ENCODE data around the gene TAF15. TPM values are rescaled to one million over a fixed set of nuclear protein-coding genes. Genes with fewer than 3 reads are reported as not detected.

TAF15 gene
- total and polyA plus RNA-seq, 7 experiments from 2014 or later: 27.8 to 281 (median 193) TPM

DNA sequence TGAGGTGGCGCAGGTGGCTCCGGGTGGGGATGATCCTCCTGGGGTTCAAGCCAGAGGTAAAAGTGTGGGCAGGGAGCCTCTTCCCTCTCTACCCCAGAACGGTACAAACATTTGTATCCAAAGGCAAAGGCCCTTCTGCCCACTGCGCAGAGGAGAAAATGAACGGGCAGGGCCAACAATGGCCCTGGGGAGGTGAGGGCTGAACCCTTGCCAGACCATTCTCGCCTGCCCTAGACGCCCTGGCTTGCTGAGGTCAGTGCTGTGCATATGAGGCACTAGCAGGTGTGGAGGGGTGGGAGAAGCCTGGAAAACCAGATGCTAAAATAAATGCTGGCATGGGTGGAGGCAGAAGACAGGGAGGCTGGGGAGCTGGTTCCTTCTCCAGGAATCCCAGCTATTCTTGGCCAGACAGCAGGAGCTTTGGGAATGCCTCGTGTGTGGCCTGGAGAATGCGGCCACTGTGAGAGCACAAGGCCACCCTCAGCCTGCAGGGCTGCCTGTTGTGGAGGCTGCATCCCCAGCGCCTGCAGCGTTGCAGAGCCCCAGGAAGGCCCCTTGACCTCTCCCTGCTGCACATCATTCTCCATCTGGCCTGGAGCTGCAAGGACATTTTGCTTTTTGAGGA lies 44.1 kb upstream of the TAF15 start:
- Histone ChIP-seq H3K4me3 (ENCODE audit: low read length) (peak overlapping the region; percentile 92), H3K27me3 (ENCODE audit: control insufficient read depth in 2 of 2, insufficient read depth in 2 of 2, low read length in 2 of 2) (no peaks in the 10 kb centered on the region), H3K36me3 (ENCODE audit: control insufficient read depth in 2 of 3, insufficient read depth in 3 of 3, low read length in 3 of 3) (no peaks in the 10 kb centered on the region), H3K4me1 (ENCODE audit: control insufficient read depth in 2 of 2, insufficient read depth in 2 of 2, low read length in 2 of 2) (peaks cover 0 to 9% of the 10 kb centered on the region in 2 donors), H3K9me3 (ENCODE audit: control insufficient read depth in 2 of 3, low read length in 3 of 3) (no peaks in the 10 kb centered on the region), H3K27ac (ENCODE audit: low read depth, low read length) (peak overlapping the region; percentile 50)
- peak overlapping the region in 4 of 9 donors; percentile 25 to 88 (median 78) for H3K27ac Mint-ChIP-seq
- ATAC-seq (no peak), DNase-seq (no peak)
- no peaks in the 10 kb centered on the region for H3K36me3 Mint-ChIP-seq
- intact Hi-C loops (cut with micrococcal nuclease): no loop called here
- peaks cover 0 to 21% (median 0%) of the 10 kb centered on the region in 5 donors for H3K27me3 Mint-ChIP-seq
- ChIA-PET POLR2A (interaction anchor here (1.3 to 5.0 kb wide), 4 partner anchors 31 to 45 kb away, joined by 6 to 108 read pairs (median 10); partner anchors contain the start of genes MMP28 and TAF15), CTCF (interaction anchor here (0.6 to 13.0 kb wide), 7 partner anchors 23 to 346 kb away, joined by 3 to 222 read pairs (median 17); partner anchors contain the start of gene TAF15)
- H3K4me3 Mint-ChIP-seq: peak overlapping the region; percentile 90 to 99 (median 93)
- peaks cover 0 to 2% (median 0%) of the 10 kb centered on the region in 11 donors for H3K9me3 Mint-ChIP-seq
- H3K4me1 Mint-ChIP-seq: peaks cover 0 to 10% (median 8%) of the 10 kb centered on the region in 7 donors

- peaks cover 0 to 10% (median 8%) of the 10 kb centered on the region in 7 donors for H3K4me1 Mint-ChIP-seq
- H3K4me3 Mint-ChIP-seq: peak overlapping the region in 4 of 10 donors; percentile 25 to 99 (median 91)
- ChIA-PET CTCF (interaction anchor here (2.4 to 13.0 kb wide), 3 partner anchors 22 to 42 kb away, joined by 20 to 222 read pairs (median 23); partner anchors contain the start of gene TAF15), POLR2A (interaction anchor here (1.7 to 5.0 kb wide), 3 partner anchors 36 to 44 kb away, joined by 6 to 108 read pairs (median 7); partner anchors contain the start of gene TAF15)
- DNase-seq (no peak), ATAC-seq (no peak)
- H3K36me3 Mint-ChIP-seq: no peaks in the 10 kb centered on the region
- Histone ChIP-seq H3K27me3 (ENCODE audit: control insufficient read depth in 2 of 2, insufficient read depth in 2 of 2, low read length in 2 of 2) (no peaks in the 10 kb centered on the region), H3K27ac (ENCODE audit: low read depth, low read length) (no peak overlapping the region), H3K4me1 (ENCODE audit: control insufficient read depth in 2 of 2, insufficient read depth in 2 of 2, low read length in 2 of 2) (peaks cover 0 to 9% of the 10 kb centered on the region in 2 donors), H3K9me3 (ENCODE audit: control insufficient read depth in 2 of 3, low read length in 3 of 3) (no peaks in the 10 kb centered on the region), H3K36me3 (ENCODE audit: control insufficient read depth in 2 of 3, insufficient read depth in 3 of 3, low read length in 3 of 3) (no peaks in the 10 kb centered on the region), H3K4me3 (ENCODE audit: low read length) (no peak overlapping the region)
- peaks cover 0 to 2% (median 0%) of the 10 kb centered on the region in 11 donors for H3K9me3 Mint-ChIP-seq
- intact Hi-C loops (cut with micrococcal nuclease): no loop called here
- H3K27ac Mint-ChIP-seq: no peak overlapping the region
- peaks cover 0 to 21% (median 0%) of the 10 kb centered on the region in 5 donors for H3K27me3 Mint-ChIP-seq
Observed at GRCh38 chr17:35765756-35766488, 43.4 kb upstream of the TAF15 start.

DNA sequence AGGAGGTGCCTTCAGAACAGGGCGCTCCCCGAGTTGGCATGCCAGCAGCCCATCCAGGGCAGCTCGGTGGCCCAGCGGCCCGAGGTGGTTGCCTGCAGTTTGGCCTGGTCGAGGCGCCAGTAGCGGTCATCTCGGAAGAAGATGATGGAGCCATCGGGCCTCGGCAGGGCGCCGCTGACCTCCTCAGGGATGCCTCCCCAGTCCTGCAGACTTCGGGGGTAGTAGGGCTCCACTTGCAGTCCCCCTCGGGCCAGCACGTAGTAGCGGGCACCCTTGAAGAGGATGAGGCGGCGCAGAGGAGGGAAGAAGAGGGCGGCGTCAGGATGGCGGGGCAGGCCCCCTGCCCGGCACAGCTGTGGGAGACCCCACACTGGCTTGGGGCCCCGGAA lies 42.8 kb upstream of the TAF15 start:
- Mint-ChIP-seq H3K4me3 (no peak overlapping the region), H3K36me3 (no peaks in the 10 kb centered on the region), H3K27ac (no peak overlapping the region), H3K4me1 (peaks cover 0 to 10% (median 8%) of the 10 kb centered on the region in 7 donors), H3K9me3 (peaks cover 0 to under 1% (median 0%) of the 10 kb centered on the region in 11 donors), H3K27me3 (peaks cover 0 to 19% (median 0%) of the 10 kb centered on the region in 5 donors)
- Histone ChIP-seq H3K36me3 (ENCODE audit: control insufficient read depth in 2 of 3, insufficient read depth in 3 of 3, low read length in 3 of 3) (no peaks in the 10 kb centered on the region), H3K4me1 (ENCODE audit: control insufficient read depth in 2 of 2, insufficient read depth in 2 of 2, low read length in 2 of 2) (peaks cover 0 to 9% of the 10 kb centered on the region in 2 donors), H3K27me3 (ENCODE audit: control insufficient read depth in 2 of 2, insufficient read depth in 2 of 2, low read length in 2 of 2) (no peaks in the 10 kb centered on the region), H3K9me3 (ENCODE audit: control insufficient read depth in 2 of 3, low read length in 3 of 3) (no peaks in the 10 kb centered on the region), H3K4me3 (ENCODE audit: low read length) (no peak overlapping the region), H3K27ac (ENCODE audit: low read depth, low read length) (no peak overlapping the region)
- ATAC-seq: no peak
- ChIA-PET CTCF (interaction anchor here (1.2 to 13.0 kb wide), 5 partner anchors 26 to 47 kb away, joined by 4 to 222 read pairs (median 5); partner anchors contain the start of genes MMP28 and TAF15), POLR2A (interaction anchor here (1.7 to 5.0 kb wide), 2 partner anchors 38 to 43 kb away, joined by 7 to 108 read pairs; partner anchors contain the start of gene TAF15)
- no peak for DNase-seq
- intact Hi-C loops (cut with micrococcal nuclease): no loop called here

DNA sequence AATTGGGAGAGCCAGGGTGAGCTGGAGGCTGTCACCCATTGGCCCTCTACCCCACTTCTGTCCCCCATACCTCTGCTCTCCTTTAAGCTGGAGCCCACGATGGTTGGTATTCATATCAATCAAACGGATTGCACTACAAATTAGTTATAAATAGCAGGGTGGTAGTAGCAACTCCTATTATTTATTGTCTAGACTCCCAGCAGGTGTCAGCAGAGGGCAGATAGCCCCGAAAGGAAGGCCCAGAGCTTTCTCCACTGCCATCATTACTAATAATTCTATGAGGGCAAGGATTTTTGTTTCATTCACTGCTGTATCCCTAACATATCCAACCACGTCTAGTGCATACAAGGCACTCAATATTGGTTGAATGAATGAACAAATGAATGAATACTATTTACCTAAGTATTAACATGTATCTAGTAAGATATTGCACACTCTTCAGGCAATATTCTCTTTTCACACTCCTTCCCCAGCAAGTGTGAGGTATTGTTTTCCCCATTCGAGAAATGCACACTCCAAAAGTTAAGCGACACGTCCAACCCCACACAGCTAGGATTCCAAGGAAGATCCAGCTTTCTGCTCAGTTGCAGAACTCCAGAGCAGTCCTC lies 42.3 kb upstream of the TAF15 start:
- DNase-seq (peak in 4 of 9 donors; percentile 27 to 37 (median 36)), ATAC-seq (no peak)
- no peaks in the 10 kb centered on the region for H3K9me3 Mint-ChIP-seq
- no peak overlapping the region for H3K27ac Mint-ChIP-seq
- H3K4me3 Mint-ChIP-seq: peak overlapping the region in 2 of 10 donors; percentile 41 to 58
- H3K4me1 ChIP-seq (ENCODE audit: control insufficient read depth in 2 of 2, insufficient read depth in 2 of 2, low read length in 2 of 2): peaks cover 0 to 9% of the 10 kb centered on the region in 2 donors
- no peaks in the 10 kb centered on the region for H3K9me3 ChIP-seq (ENCODE audit: control insufficient read depth in 2 of 3, low read length in 3 of 3)
- H3K36me3 ChIP-seq (ENCODE audit: control insufficient read depth in 2 of 3, insufficient read depth in 3 of 3, low read length in 3 of 3): no peaks in the 10 kb centered on the region
- peaks cover 0 to 20% (median 0%) of the 10 kb centered on the region in 5 donors for H3K27me3 Mint-ChIP-seq
- no peaks in the 10 kb centered on the region for H3K27me3 ChIP-seq (ENCODE audit: control insufficient read depth in 2 of 2, insufficient read depth in 2 of 2, low read length in 2 of 2)
- POLR2A ChIA-PET: interaction anchor here (1.7 to 5.0 kb wide), 2 partner anchors 38 to 43 kb away, joined by 7 to 108 read pairs; partner anchors contain the start of gene TAF15
- H3K4me3 ChIP-seq (ENCODE audit: low read length): no peak overlapping the region
- CTCF ChIA-PET: interaction anchor here (0.6 to 13.0 kb wide), 9 partner anchors 11 to 692 kb away, joined by 3 to 222 read pairs (median 4); partner anchors contain the start of genes MMP28 and TAF15
- H3K36me3 Mint-ChIP-seq: no peaks in the 10 kb centered on the region
- intact Hi-C loops (cut with micrococcal nuclease): no loop called here
- peaks cover 0 to 10% (median 8%) of the 10 kb centered on the region in 7 donors for H3K4me1 Mint-ChIP-seq
- H3K27ac ChIP-seq (ENCODE audit: low read depth, low read length): no peak overlapping the region

GRCh38 chr17:35768797-35769196 lies 40.5 kb upstream of the TAF15 start:
- no peaks in the 10 kb centered on the region for H3K36me3 Mint-ChIP-seq
- H3K4me1 Mint-ChIP-seq: peaks cover 0 to 13% (median 10%) of the 10 kb centered on the region in 7 donors
- intact Hi-C loops (cut with micrococcal nuclease): no loop called here
- POLR2A ChIA-PET: interaction anchor here (0.9 to 1.1 kb wide), 2 partner anchors 39 to 41 kb away, joined by 3 to 4 read pairs; partner anchors contain the start of gene TAF15
- H3K9me3 Mint-ChIP-seq: no peaks in the 10 kb centered on the region
- H3K27ac Mint-ChIP-seq: no peak overlapping the region
- DNase-seq: no peak
- no peak overlapping the region for H3K4me3 Mint-ChIP-seq
- H3K9me3 ChIP-seq (ENCODE audit: control insufficient read depth in 2 of 3, low read length in 3 of 3): no peaks in the 10 kb centered on the region
- no peak overlapping the region for H3K4me3 ChIP-seq (ENCODE audit: low read length)
- peaks cover 0 to 9% of the 10 kb centered on the region in 2 donors for H3K4me1 ChIP-seq (ENCODE audit: control insufficient read depth in 2 of 2, insufficient read depth in 2 of 2, low read length in 2 of 2)
- peaks cover 0 to 28% (median 0%) of the 10 kb centered on the region in 5 donors for H3K27me3 Mint-ChIP-seq
- no peak overlapping the region for H3K27ac ChIP-seq (ENCODE audit: low read depth, low read length)
- H3K36me3 ChIP-seq (ENCODE audit: control insufficient read depth in 2 of 3, insufficient read depth in 3 of 3, low read length in 3 of 3): no peaks in the 10 kb centered on the region
- no peaks in the 10 kb centered on the region for H3K27me3 ChIP-seq (ENCODE audit: control insufficient read depth in 2 of 2, insufficient read depth in 2 of 2, low read length in 2 of 2)
- CTCF ChIA-PET: interaction anchor here (0.5 to 13.0 kb wide), 3 partner anchors 39 to 1593 kb away, joined by 3 to 222 read pairs (median 3); partner anchors contain the start of gene TAF15
- no peak for ATAC-seq
